ENCODE data around the gene JCAD. TPM values are rescaled to one million over a fixed set of nuclear protein-coding genes. Genes with fewer than 3 reads are reported as not detected.

The JCAD gene
- total and polyA plus RNA-seq, 2 of the 8 experiments (the other 6 are each of a cell fraction or from before 2014, with no cell fraction given), result 0.56 to 5.2 TPM

- TF ChIP-seq TEAD4 (IDR thresholded peaks at IDR 0.05; ENCODE audit: low read depth, low read length), result no peak
- TF ChIP-seq RFX5 (IDR thresholded peaks at IDR 0.05; ENCODE audit: borderline replicate concordance, low read depth, low read length), result no peak
- TF ChIP-seq SP4 (IDR thresholded peaks at IDR 0.05; ENCODE audit: low read length), result no peak
- TF ChIP-seq SIN3A (conservative IDR thresholded peaks at IDR 0.05 in 1 of 2, IDR thresholded peaks at IDR 0.05 in 1 of 2; ENCODE audit: low read depth in 1 of 2, low read length in 2 of 2), result no peak
- no peak for TF ChIP-seq SP2 (IDR thresholded peaks at IDR 0.05; ENCODE audit: low read length)
- TF ChIP-seq NRF1 (IDR thresholded peaks at IDR 0.05; ENCODE audit: low read depth, low read length), result no peak
Measured at GRCh38 chr10:30029164-30029871, 30.1 kb downstream of the JCAD start (continued).
